T-helper 9 cell (primary cell): ENCODE data around the gene TIMP1.

Experiments used
- DNase-seq: peaks from one replicate; pipeline ENCODE4 v3.0.0-alpha.2; 2020

TIMP1 gene

DNA sequence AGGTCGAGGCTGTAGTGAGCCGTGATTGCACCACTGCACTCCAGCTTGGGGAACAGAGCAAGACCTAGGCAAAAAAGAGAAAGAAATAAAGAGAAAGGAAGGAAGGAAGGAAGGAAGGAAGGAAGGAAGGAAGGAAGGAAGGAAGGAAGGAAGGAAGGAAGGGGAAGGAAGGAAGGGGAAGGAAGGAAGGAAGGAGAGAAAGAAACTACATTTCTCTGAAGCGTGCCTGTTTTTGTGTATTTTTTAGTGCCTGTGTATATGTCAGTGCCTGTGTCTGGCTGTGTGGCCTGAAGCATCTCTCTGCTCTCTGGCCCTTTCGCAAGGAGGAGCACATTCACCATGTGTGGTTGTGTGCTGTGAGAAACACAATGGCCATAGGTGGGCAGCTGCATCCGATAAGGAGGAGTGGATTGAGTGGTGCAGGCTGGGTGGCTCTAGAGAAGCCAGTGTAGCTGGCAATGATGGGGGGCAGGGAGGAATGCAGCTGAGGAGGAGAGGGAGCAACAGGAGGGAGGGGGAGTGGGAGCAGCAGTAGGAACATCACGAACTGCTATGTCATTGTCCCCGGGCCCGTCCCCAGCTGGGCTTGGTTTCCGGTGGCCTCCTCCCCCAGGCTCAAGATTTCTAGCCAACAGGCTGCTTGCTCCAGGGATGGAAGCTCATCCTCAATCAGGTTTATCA is 26.0 kb downstream of the TIMP1 start:
- DNase-seq, result no peak

DNA sequence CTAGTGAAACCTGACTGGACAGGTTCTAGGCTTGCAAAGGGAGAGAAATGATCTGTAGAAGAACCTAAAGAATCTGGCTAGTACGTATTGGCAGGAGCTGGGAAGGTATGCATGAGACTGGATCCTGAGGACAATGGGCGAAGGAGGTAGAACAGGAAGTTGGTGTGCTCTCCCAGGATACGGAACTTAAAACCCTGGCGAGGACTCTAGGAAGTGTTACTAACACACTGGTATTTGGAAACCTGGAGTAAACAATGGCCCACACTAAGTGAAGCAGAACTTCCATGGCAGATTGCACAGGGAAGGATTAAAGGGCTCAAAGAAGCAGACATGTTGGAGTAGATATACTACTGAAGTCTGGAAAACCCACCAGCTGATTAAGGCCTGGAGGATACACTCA is 28.3 kb downstream of the TIMP1 start:
- DNase-seq, result no peak

- no peak for DNase-seq
These were observed 29.3 kb downstream of the TIMP1 start for GRCh38 chrX:47611489-47611888.

DNA sequence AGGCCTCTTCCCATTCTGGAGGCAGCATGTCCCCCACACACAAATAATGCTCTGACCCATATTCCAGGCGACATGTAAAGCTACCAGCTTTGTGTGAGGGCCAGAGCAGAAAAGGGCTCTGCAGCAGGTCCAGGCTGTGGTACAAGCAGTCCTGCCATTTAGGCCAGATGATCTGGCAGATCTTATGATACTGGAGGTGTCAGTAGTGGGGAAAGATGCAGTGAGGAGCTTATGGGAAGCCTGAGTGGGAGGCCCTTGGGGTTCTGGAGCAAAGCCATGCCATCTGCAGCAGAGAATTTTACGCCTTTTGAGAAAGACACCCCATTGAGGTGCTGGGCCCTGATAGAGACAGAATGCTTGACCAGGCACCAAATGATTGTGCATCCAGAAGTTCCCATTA is 29.7 kb downstream of the TIMP1 start:
- no peak for DNase-seq

DNA sequence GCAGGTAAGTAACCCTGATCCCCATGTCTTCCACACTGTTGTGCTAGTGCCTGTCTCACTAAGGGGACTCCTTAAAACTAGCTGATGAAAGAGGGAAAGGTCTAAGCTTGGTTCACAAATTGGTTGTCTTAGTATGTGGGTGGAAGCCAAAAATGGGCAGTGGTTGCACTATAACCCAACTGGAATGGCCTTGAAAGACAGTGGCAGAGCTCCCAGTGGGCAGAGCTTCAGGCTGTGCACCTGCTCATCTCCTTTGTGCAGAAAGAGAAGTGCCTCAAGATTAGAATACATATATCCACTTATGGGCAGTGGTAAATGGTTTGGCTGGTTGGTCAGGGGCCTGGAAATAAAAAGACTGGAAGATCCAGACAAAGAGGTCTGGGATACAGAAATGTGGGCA is 30.2 kb downstream of the TIMP1 start:
- DNase-seq, result no peak

DNA sequence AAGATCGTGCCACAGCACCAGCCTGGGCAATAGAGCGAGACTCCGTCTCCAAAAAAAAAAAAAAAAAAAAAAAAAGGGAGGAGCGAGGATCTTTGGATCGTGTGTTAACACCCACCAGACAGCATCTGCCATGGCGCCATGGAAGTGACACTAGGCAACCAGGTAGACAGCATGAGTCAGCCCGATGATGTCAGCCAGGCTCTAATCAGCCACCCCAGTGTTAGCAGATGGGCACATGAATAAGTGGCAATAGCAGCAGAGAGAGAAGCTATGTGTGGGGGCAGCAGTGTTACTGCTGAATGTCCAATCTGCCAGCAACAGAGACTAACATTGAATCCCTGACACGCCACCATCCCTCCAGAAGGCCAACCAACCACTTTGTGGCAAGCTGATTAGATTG is 30.8 kb downstream of the TIMP1 start:
- no peak for DNase-seq

GRCh38 chrX:47614618-47615017 is 32.4 kb downstream of the TIMP1 start:
- no peak for DNase-seq

- DNase-seq, result no peak
These were observed 36.8 kb downstream of the TIMP1 start for GRCh38 chrX:47618923-47619485.

GRCh38 chrX:47619486-47620302 is 37.5 kb downstream of the TIMP1 start, which contains the start of gene SYN1:
TSS of gene SYN1 (minus strand) at chrX:47619857. CDS start at chrX:47619728, 129 bp downstream.
- DNase-seq, result peak; percentile 69

DNA sequence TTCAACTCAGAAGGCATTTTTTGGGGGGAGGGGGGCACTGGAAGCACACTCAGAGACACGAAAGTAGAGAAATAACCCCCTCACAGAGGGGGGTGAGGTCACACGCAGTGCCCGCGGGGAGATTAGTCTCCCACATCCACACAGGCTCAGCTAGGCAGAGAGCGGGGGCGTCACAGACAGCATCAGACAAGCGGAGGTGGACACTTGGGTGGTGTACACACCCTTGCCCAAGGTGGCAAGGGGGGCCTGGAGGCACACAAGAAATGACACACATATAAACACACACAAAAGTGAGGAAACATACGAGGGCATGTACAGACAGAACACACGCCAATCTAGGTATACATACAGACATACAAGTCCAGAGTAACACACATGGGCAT is 38.1 kb downstream of the TIMP1 start:
- no peak for DNase-seq

GRCh38 chrX:47621851-47622250 is 39.6 kb downstream of the TIMP1 start:
- DNase-seq, result no peak

GRCh38 chrX:47623540-47624027 is 41.3 kb downstream of the TIMP1 start:
- peak; percentile 12 for DNase-seq

- no peak for DNase-seq
These were observed 43.1 kb downstream of the TIMP1 start for GRCh38 chrX:47625365-47625764.

DNA sequence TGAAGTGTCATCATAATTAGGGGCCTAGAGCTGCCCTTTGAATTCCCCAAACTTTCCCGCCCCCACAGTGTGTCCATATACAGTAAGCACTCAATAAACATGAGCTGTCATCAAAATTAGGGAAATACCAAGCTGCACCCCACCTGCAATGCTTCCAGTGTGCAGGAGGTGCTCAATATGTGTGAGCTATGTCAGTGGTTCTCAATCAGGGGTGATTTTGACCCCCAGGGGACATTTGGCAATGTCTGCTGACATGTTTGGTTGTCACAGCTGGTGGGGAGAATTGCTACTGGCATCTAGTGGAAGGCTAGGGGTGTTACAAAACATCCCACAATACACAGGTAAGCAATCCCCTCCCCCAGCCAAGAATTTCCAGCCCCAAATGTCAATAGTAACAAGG is 46.7 kb downstream of the TIMP1 start:
- DNase-seq, result no peak

DNA sequence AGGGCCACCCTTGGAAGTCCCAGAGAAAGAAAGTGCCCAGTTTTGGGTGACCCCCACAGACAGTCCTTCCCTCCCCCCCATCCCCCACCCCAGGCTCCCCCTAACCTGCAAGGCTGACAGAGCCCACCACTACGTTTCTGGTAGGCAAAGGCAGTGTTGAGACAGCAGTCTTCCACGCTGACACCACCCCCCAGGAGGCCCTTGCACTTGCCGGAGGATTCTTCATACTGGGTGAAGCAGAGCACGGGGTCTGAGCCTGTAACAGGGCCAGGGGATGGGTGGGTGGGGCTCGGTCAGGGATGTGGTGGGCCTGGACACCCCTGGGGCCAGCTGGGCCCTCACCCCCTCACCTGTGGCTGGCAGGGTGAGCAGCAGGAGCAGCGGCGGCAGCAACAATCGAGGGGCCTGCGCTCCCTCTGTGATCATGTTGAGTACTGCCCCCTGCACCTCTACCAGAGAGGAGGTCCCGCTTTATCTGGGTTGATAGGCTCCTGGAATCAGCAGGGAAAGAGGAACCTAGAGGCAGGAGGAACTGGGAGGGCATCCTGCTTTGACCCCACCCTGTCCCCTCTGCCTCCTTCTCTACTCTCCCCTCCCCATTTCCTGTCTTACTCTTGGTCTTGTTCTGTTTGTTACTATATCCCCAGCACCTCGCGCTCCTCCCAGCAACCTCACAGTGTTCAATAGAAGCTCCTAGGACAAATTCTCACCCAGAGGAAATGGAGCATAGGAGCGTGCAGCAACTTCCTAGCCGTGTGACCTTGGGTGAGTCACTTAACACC is 47.4 kb downstream of the TIMP1 start, which contains the start of gene CFP:
TSS of gene CFP (minus strand) at position 512 of the 782 bp plus-strand sequence. CDS start at position 426, 86 bp downstream.
- no peak for DNase-seq

DNA sequence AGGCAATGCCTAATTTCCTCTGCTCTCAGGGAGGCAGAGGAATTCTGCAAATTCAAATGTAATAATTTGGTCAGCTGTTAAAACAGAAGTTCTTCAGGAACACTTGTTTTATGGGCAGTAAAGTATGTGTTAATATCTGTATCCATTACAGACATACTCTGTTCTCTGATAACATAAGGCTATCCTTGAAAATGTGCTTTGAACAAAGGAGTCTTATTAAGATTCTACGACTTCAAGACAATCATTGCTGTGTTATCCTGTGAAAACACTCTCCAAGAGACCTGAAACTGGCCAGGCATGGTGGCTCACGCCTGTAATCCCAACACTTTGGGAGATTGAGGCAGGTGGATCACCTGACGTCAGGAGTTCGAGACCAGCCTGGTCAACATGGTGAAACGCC is 49.4 kb downstream of the TIMP1 start:
- DNase-seq, result no peak

- DNase-seq, result no peak
These were observed 50.4 kb downstream of the TIMP1 start for GRCh38 chrX:47632666-47633065.

DNA sequence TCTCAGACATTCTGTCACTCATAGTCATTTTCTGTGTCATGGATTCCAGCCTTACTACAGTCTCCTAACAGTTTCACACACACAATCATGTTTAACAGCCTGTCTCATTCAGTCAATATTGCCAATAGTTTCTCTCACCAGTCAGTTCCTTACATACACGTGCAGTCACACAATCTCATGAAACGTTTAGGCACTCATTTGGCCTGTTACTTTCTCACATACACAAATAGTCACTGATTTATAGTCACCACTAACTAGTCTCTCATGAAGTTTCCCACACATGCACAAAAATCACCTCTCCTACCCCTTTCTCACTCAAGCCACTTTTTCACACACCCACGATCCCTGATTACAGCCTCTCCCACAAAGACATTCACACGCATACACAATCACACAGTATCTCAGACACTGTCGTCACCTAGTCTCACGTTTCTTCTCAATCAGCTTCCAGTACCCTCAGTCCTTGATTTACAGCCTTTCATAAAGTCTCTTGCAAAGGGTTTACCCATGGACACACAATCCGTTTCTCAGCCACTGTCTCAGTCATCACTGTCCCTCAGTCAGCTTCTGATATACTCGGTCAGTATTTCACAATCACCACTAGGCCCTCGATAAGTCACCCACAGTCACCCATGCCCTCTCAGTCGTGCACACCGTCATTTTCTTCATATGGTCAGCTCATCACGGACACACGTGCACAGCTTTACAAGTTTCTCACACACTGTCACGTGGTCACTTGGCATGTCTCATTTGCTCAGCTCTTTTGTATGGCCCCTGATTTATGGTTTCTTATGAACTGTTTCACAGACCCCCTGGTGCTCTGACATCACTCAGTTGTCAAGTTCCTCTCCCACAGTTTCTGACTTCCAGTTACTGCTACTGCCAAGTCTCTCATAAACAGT is 51.7 kb downstream of the TIMP1 start:
- DNase-seq, result no peak

- DNase-seq, result no peak
These were observed 52.8 kb downstream of the TIMP1 start for GRCh38 chrX:47634871-47635575.
